Keratinocyte (primary cell): Measurements from ENCODE around the gene PCF11.

Experiments
- CTCF ChIP-seq, 3 experiments: IDR thresholded peaks in 1 of 3; conservative IDR thresholded peaks in 1 of 3; optimal IDR thresholded peaks in 1 of 3; 2 replicates in 2 of 3; 3 replicates in 1 of 3; pipeline versions ENCODE3 to v1.5.1; 2011; ENCODE audit warnings: low read length in 3 of 3, mild to moderate bottlenecking in 3 of 3, moderate library complexity in 2 of 3, control low read depth in 1 of 3, inconsistent platforms in 1 of 3; ENCODE audit not compliant: insufficient read depth in 2 of 3; ENCODE audit errors: extremely low read depth in 1 of 3
- EZH2 ChIP-seq: IDR thresholded peaks from one replicate; pipeline ENCODE4 v1.6.1; 2012; ENCODE audit warnings: inconsistent platforms, mild to moderate bottlenecking, low read length, moderate library complexity

GRCh38 chr11:83156144-83156995, 561 bp upstream of the PCF11 start:
- TF ChIP-seq CTCF (optimal IDR thresholded peaks at IDR 0.05 in 1 of 3, IDR thresholded peaks at IDR 0.05 in 1 of 3, conservative IDR thresholded peaks at IDR 0.05 in 1 of 3; ENCODE audit: extremely low read depth in 1 of 3, insufficient read depth in 2 of 3, low read length in 3 of 3) (no peak), EZH2 (no peak)
